Trophoblast cell (in vitro differentiated cells and primary cell): ENCODE measurements around the gene TRIP10.

ENCODE experiments used
- DNase-seq, 2 donors: peaks; one replicate each; pipeline ENCODE4 v3.0.0-alpha.2; 2016
- H2AFZ ChIP-seq: 2 replicates; pipeline ENCODE4 v1.6.1; 2013; ENCODE audit warnings: low read length, moderate library complexity, mild to moderate bottlenecking; ENCODE audit not compliant: insufficient read depth, poor library complexity
- H2AK5ac ChIP-seq: 2 replicates; pipeline ENCODE4 v1.6.1; 2013; ENCODE audit warnings: mild to moderate bottlenecking, low read length
- H2BK120ac ChIP-seq: 2 replicates; pipeline ENCODE4 v1.6.1; 2013; ENCODE audit warnings: low read length, mild to moderate bottlenecking, moderate library complexity; ENCODE audit not compliant: insufficient read depth, poor library complexity
- H2BK12ac ChIP-seq: 2 replicates; pipeline ENCODE4 v1.6.1; 2013; ENCODE audit warnings: mild to moderate bottlenecking, low read length, moderate library complexity
- H2BK5ac ChIP-seq: 2 replicates; pipeline ENCODE4 v1.6.1; 2013; ENCODE audit warnings: low read length, low read depth, moderate library complexity, mild to moderate bottlenecking; ENCODE audit not compliant: poor library complexity
- H3K14ac ChIP-seq: 2 replicates; pipeline ENCODE4 v1.6.1; 2013; ENCODE audit warnings: mild to moderate bottlenecking, low read length
- H3K18ac ChIP-seq: 2 replicates; pipeline ENCODE4 v1.6.1; 2013; ENCODE audit warnings: mild to moderate bottlenecking, low read length
- H3K23ac ChIP-seq: 2 replicates; pipeline ENCODE4 v1.6.1; 2013; ENCODE audit warnings: low read length
- H3K27ac ChIP-seq: 2 replicates; pipeline ENCODE4 v1.5.1; 2013; ENCODE audit warnings: low read depth, mild to moderate bottlenecking, inconsistent platforms, low read length, moderate library complexity
- H3K27me3 ChIP-seq: 2 replicates; pipeline ENCODE4 v1.6.1; 2013; ENCODE audit warnings: inconsistent platforms, mild to moderate bottlenecking, low read length, moderate library complexity; ENCODE audit not compliant: insufficient read depth
- H3K36me3 ChIP-seq, 2 experiments: 1 replicate in 1 of 2; 2 replicates in 1 of 2; pipeline ENCODE4 v1.6.1; 2013; ENCODE audit warnings: low read length in 2 of 2, mild to moderate bottlenecking in 2 of 2, moderate library complexity in 1 of 2; ENCODE audit not compliant: insufficient read depth in 2 of 2, control insufficient read depth in 1 of 2
- H3K4ac ChIP-seq: 2 replicates; pipeline ENCODE4 v1.6.1; 2013; ENCODE audit warnings: low read depth, mild to moderate bottlenecking, low read length, moderate library complexity
- H3K4me1 ChIP-seq, 2 experiments: 1 replicate in 1 of 2; 2 replicates in 1 of 2; pipeline ENCODE4 v1.6.1; 2013; ENCODE audit warnings: low read length in 2 of 2, mild to moderate bottlenecking in 2 of 2, moderate library complexity in 1 of 2; ENCODE audit not compliant: insufficient read depth in 2 of 2, control insufficient read depth in 1 of 2
- H3K4me2 ChIP-seq: 2 replicates; pipeline ENCODE4 v1.6.1; 2013; ENCODE audit warnings: inconsistent platforms, mild to moderate bottlenecking, low read length, moderate library complexity
- H3K4me3 ChIP-seq: 2 replicates; pipeline ENCODE4 v1.5.1; 2013; ENCODE audit warnings: mild to moderate bottlenecking, low read depth, low read length, inconsistent platforms
- H3K79me1 ChIP-seq: one replicate; pipeline ENCODE4 v1.6.1; 2013; ENCODE audit warnings: low read length
- H3K79me2 ChIP-seq: 2 replicates; pipeline ENCODE4 v1.6.1; 2013; ENCODE audit warnings: low read length, mild to moderate bottlenecking; ENCODE audit not compliant: control insufficient read depth, insufficient read depth, poor library complexity
- H3K9ac ChIP-seq: 2 replicates; pipeline ENCODE4 v1.6.1; 2013; ENCODE audit warnings: mild to moderate bottlenecking, low read length
- H3K9me3 ChIP-seq: 2 replicates; pipeline ENCODE4 v1.6.1; 2013; ENCODE audit warnings: low read depth, mild to moderate bottlenecking, control low read depth, inconsistent platforms, low read length; ENCODE audit not compliant: insufficient read depth
- H4K12ac ChIP-seq: 2 replicates; pipeline ENCODE4 v1.6.1; 2013; ENCODE audit warnings: low read depth, mild to moderate bottlenecking, low read length, moderate library complexity
- H4K8ac ChIP-seq: 2 replicates; pipeline ENCODE4 v1.6.1; 2013; ENCODE audit warnings: low read depth, mild to moderate bottlenecking, low read length, moderate library complexity
- H4K91ac ChIP-seq: one replicate; pipeline ENCODE4 v1.6.1; 2013; ENCODE audit warnings: low read depth, mild to moderate bottlenecking, low read length, moderate library complexity
- WGBS: extraction: QIAGEN DNeasy Blood & Tissue Kit; methylation state at CpG from one replicate; pipeline ENCODE4 v1.1.7; 2013; ENCODE audit warnings: missing lambda C conversion rate; ENCODE audit not compliant: insufficient read length, insufficient coverage; ENCODE audit errors: extremely low coverage; 5-methylcytosine and 5-hydroxymethylcytosine counted together

TRIP10 gene

GRCh38 chr19:6729573-6730152, 9.8 kb upstream of the TRIP10 start:
- WGBS, result no CpG with 5 or more reads among the region's 23 CpGs
- H2AK5ac ChIP-seq, result no peak overlapping the region
- no peak overlapping the region for H3K27ac ChIP-seq
- no peaks in the 10 kb centered on the region for H3K27me3 ChIP-seq
- no peak overlapping the region for H2AFZ ChIP-seq
- no peaks in the 10 kb centered on the region for H3K79me2 ChIP-seq
- H3K4ac ChIP-seq, result no peak overlapping the region
- H2BK120ac ChIP-seq, result no peak overlapping the region
- H3K4me3 ChIP-seq, result no peak overlapping the region
- no peak overlapping the region for H4K8ac ChIP-seq
- no peak overlapping the region for H4K12ac ChIP-seq
- no peak overlapping the region for H3K23ac ChIP-seq
- no peaks in the 10 kb centered on the region for H3K79me1 ChIP-seq
- H2BK12ac ChIP-seq, result no peak overlapping the region
- no peak overlapping the region for H3K14ac ChIP-seq
- H3K4me2 ChIP-seq, result no peak overlapping the region
- H3K4me1 ChIP-seq, result no peaks in the 10 kb centered on the region
- no peak overlapping the region for H2BK5ac ChIP-seq
- peaks cover 24 to 29% of the 10 kb centered on the region in 2 experiments for H3K36me3 ChIP-seq
- no peak for DNase-seq
- H3K9ac ChIP-seq, result no peak overlapping the region
- no peak overlapping the region for H4K91ac ChIP-seq
- H3K9me3 ChIP-seq, result peaks cover 3% of the 10 kb centered on the region
- no peak overlapping the region for H3K18ac ChIP-seq

GRCh38 chr19:6730153-6730804, 9.2 kb upstream of the TRIP10 start:
- Histone ChIP-seq H4K12ac (no peak overlapping the region), H3K27ac (no peak overlapping the region), H4K8ac (no peak overlapping the region), H3K9ac (no peak overlapping the region), H3K79me1 (no peaks in the 10 kb centered on the region), H2BK12ac (no peak overlapping the region), H3K36me3 (peaks cover 24 to 31% of the 10 kb centered on the region in 2 experiments), H2BK5ac (no peak overlapping the region), H3K4me3 (no peak overlapping the region), H3K27me3 (no peaks in the 10 kb centered on the region), H2AK5ac (no peak overlapping the region), H3K9me3 (peaks cover 3% of the 10 kb centered on the region), H3K79me2 (no peaks in the 10 kb centered on the region), H4K91ac (no peak overlapping the region), H3K4me2 (no peak overlapping the region), H3K4ac (no peak overlapping the region), H2AFZ (no peak overlapping the region), H2BK120ac (no peak overlapping the region), H3K18ac (no peak overlapping the region), H3K23ac (no peak overlapping the region), H3K4me1 (peaks cover under 1% of the 10 kb centered on the region in 2 experiments), H3K14ac (no peak overlapping the region)
- no CpG with 5 or more reads among the region's 27 CpGs for WGBS
- DNase-seq, result no peak

GRCh38 chr19:6730941-6731670, 8.4 kb upstream of the TRIP10 start:
- Histone ChIP-seq H2BK12ac (no peak overlapping the region), H4K91ac (no peak overlapping the region), H4K12ac (no peak overlapping the region), H3K18ac (no peak overlapping the region), H3K23ac (no peak overlapping the region), H3K79me1 (no peaks in the 10 kb centered on the region), H2AFZ (no peak overlapping the region), H2BK5ac (no peak overlapping the region), H4K8ac (no peak overlapping the region), H3K4ac (no peak overlapping the region), H3K27ac (no peak overlapping the region), H3K4me2 (no peak overlapping the region), H3K36me3 (peaks cover 24 to 31% of the 10 kb centered on the region in 2 experiments), H2AK5ac (no peak overlapping the region), H3K79me2 (no peaks in the 10 kb centered on the region), H3K14ac (no peak overlapping the region), H3K4me3 (no peak overlapping the region), H3K9ac (no peak overlapping the region), H3K27me3 (no peaks in the 10 kb centered on the region), H2BK120ac (no peak overlapping the region), H3K4me1 (peaks cover 8% of the 10 kb centered on the region in 2 experiments), H3K9me3 (peaks cover 3% of the 10 kb centered on the region)
- DNase-seq, result no peak
- no CpG with 5 or more reads among the region's 30 CpGs for WGBS

GRCh38 chr19:6731822-6732221, 7.7 kb upstream of the TRIP10 start:
- H3K27me3 ChIP-seq, result no peaks in the 10 kb centered on the region
- H3K27ac ChIP-seq, result no peak overlapping the region
- no CpG with 5 or more reads among the region's 22 CpGs for WGBS
- no peak overlapping the region for H2BK120ac ChIP-seq
- H3K36me3 ChIP-seq, result peaks cover 24 to 31% of the 10 kb centered on the region in 2 experiments
- no peak overlapping the region for H2AK5ac ChIP-seq
- H3K79me1 ChIP-seq, result peaks cover 2% of the 10 kb centered on the region
- H4K12ac ChIP-seq, result no peak overlapping the region
- H3K9ac ChIP-seq, result no peak overlapping the region
- H3K4me1 ChIP-seq, result peaks cover 8 to 11% of the 10 kb centered on the region in 2 experiments
- H4K8ac ChIP-seq, result no peak overlapping the region
- no peak overlapping the region for H3K4me2 ChIP-seq
- H3K14ac ChIP-seq, result no peak overlapping the region
- no peak overlapping the region for H3K23ac ChIP-seq
- H2AFZ ChIP-seq, result no peak overlapping the region
- H3K4ac ChIP-seq, result no peak overlapping the region
- no peak overlapping the region for H2BK5ac ChIP-seq
- H3K9me3 ChIP-seq, result peaks cover 3% of the 10 kb centered on the region
- no peak for DNase-seq
- no peak overlapping the region for H2BK12ac ChIP-seq
- no peaks in the 10 kb centered on the region for H3K79me2 ChIP-seq
- no peak overlapping the region for H3K18ac ChIP-seq
- no peak overlapping the region for H4K91ac ChIP-seq
- H3K4me3 ChIP-seq, result no peak overlapping the region
